ENCODE data around the gene PARN.

Gene PARN, protein sequence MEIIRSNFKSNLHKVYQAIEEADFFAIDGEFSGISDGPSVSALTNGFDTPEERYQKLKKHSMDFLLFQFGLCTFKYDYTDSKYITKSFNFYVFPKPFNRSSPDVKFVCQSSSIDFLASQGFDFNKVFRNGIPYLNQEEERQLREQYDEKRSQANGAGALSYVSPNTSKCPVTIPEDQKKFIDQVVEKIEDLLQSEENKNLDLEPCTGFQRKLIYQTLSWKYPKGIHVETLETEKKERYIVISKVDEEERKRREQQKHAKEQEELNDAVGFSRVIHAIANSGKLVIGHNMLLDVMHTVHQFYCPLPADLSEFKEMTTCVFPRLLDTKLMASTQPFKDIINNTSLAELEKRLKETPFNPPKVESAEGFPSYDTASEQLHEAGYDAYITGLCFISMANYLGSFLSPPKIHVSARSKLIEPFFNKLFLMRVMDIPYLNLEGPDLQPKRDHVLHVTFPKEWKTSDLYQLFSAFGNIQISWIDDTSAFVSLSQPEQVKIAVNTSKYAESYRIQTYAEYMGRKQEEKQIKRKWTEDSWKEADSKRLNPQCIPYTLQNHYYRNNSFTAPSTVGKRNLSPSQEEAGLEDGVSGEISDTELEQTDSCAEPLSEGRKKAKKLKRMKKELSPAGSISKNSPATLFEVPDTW

DNA sequence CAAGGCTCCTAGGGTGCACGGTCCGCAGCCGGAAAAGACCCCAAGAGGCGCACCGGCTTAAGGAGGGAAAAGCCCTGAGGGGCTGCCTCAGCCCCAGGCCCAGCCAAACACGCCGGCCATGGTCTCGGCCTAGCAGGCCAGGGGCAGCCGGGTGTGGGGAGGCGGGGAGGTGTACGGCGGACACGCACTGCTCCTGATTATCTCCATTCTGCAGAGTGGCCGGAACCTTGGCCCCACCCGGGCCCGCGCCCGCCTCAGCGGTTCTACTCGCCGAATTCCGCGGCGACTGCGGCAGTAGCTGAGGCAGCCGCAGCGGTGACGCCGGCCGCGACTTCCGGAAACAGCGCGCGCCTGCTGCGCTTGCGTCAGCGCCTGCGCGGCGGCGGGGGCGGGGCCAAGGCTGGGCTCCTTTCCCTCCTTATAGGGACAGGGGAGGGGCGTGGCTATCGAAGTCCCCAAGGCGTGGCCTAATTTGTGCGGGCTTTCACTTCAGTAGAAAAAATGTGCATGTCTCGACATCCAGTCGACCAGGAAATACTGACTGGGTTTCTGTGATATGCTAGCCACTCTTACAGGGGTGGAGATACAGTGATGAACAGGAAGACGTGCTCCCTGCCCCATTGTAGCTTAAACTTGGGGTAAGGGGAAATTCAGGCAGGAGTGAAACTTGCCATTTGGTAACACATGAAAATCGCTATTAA is at the start of gene PARN:
Gene PARN, minus strand, starts transcription at position 342 of the 701 bp plus-strand sequence. Its CDS starts 135 bp downstream, at position 207.
- DNase-seq (peak; percentile 97 to 98), ATAC-seq (peak; percentile 72)
- Mint-ChIP-seq H3K4me1 (peaks cover 52% of the 10 kb centered on the region), H3K4me3 (peak within 1 kb of the TSS; percentile 88 to 96), H3K27me3 (no peaks in the 10 kb centered on the region), H3K27ac (peak within 1 kb of the TSS; percentile 96 to 97), H3K9me3 (no peaks in the 10 kb centered on the region)

DNA sequence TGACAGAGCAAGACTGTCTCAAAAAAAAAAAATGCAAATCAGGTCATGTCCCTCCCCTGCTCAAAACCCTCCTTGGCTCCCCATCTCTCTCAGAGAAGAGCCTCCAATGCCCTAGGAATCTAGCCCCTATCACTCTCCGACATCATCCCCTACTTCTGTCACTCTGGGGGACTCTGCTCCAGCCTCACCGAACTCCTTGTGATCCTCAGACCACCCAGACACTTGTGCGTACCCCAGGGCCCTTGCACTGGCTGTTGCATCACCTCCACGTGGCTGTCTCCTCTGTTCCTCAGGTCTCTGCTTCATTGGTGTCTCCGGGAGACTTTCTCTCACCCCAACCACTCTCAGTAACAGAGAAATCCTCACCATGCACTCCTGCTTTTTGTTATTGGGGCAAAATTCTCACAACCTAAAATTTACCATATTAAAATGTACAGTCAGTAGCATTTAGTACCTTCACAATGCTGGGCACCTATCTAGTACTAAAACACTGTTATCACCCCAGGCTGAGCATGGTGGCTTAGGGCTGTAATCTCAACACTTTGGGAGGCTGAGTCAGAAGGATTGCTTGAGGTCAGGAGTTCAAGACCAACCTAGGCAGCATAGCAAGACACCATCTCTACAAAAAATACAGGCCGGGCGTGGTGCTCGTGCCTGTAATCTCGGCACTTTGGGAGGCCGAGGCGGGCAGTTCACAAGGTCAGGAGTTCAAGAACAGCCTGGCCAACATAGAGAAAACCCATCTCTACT is 48.9 kb upstream of the PARN start:
- DNase-seq, result no peak
- Mint-ChIP-seq H3K9me3 (no peaks in the 10 kb centered on the region), H3K4me3 (no peak overlapping the region), H3K4me1 (no peaks in the 10 kb centered on the region), H3K27me3 (peaks cover 7% of the 10 kb centered on the region), H3K27ac (peak overlapping the region in 1 of 2 donors; percentile 72)
- no peak for ATAC-seq

GRCh38 chr16:14677627-14678026 is 47.6 kb upstream of the PARN start:
- DNase-seq (no peak), ATAC-seq (no peak)
- Mint-ChIP-seq H3K27ac (no peak overlapping the region), H3K27me3 (peaks cover 7% of the 10 kb centered on the region), H3K4me3 (no peak overlapping the region), H3K4me1 (peaks cover 3% of the 10 kb centered on the region), H3K9me3 (no peaks in the 10 kb centered on the region)

DNA sequence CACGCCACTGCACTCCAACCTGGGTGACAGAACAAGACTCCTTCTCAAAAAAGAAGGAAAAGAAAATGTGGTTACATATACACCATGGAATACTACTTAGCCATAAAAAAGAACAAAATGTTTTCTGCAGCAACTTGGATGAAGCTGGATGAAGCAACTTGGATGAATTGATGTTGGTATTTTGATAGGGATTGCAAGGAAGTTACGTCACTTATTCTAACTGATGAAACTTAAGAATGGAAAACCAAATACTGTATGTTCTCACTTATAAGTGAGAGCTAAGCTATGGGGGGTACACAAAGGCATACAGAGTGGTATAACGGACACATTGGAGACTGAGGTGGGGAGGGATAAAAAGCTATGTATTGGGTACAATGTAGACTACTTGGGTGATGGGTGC is 46.6 kb upstream of the PARN start:
- peaks cover 7% of the 10 kb centered on the region for H3K27me3 Mint-ChIP-seq
- DNase-seq, result no peak

DNA sequence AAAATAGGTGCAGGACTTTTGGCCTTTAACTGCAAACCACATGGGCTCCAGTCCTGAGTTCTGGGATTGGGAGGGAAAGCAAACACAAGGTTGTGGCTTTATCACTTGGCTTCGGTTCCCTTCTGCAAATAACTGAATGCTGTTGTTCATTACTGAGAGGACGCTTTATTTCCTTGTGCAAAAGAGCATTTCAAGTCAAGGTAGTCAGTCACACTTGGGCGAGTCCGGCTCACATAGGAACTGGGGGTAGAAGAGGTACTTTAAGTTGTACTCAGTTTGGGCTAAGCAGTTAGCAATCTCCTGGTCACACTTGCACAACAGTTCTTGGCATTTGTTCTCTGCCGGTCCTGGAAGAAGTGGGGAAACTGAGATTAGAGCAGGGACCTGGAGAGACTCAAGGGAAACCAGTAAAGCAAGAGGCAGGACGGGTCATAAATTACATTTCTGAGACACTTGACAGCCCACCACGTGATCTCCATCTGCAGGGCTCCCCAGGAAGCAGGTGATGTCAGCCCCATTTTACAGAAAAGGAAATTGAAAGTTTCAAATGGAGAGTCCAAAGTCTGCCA is 42.4 kb upstream of the PARN start:
- peak overlapping the region in 1 of 2 donors; percentile 70 for H3K27ac Mint-ChIP-seq
- DNase-seq, result peak in 1 of 2 donors; percentile 13

More for the DNA sequence above, 46.6 kb upstream of the PARN start:
- no peak overlapping the region for H3K4me3 Mint-ChIP-seq
- peaks cover 8% of the 10 kb centered on the region for H3K4me1 Mint-ChIP-seq
- H3K9me3 Mint-ChIP-seq, result peaks cover 0 to 3% of the 10 kb centered on the region in 2 donors
- peak overlapping the region in 1 of 2 donors; percentile 23 for H3K27ac Mint-ChIP-seq
- ATAC-seq, result no peak

GRCh38 chr16:14669776-14670175 is 39.7 kb upstream of the PARN start:
- Mint-ChIP-seq H3K27me3 (no peaks in the 10 kb centered on the region), H3K9me3 (peaks cover 0 to 3% of the 10 kb centered on the region in 2 donors), H3K4me1 (peaks cover 8% of the 10 kb centered on the region), H3K27ac (no peak overlapping the region), H3K4me3 (no peak overlapping the region)
- ATAC-seq (no peak), DNase-seq (no peak)

More for the DNA sequence above, 42.4 kb upstream of the PARN start:
- ATAC-seq, result peak; percentile 61
- Mint-ChIP-seq H3K9me3 (peaks cover 0 to 3% of the 10 kb centered on the region in 2 donors), H3K27me3 (no peaks in the 10 kb centered on the region), H3K4me3 (no peak overlapping the region), H3K4me1 (peaks cover 8% of the 10 kb centered on the region)

GRCh38 chr16:14668556-14669223 is 38.6 kb upstream of the PARN start:
- Mint-ChIP-seq H3K4me3 (no peak overlapping the region), H3K4me1 (peaks cover 8% of the 10 kb centered on the region), H3K27me3 (no peaks in the 10 kb centered on the region), H3K9me3 (peaks cover 0 to 3% of the 10 kb centered on the region in 2 donors), H3K27ac (no peak overlapping the region)
- ATAC-seq (no peak), DNase-seq (no peak)

- ATAC-seq (no peak), DNase-seq (no peak)
- H3K4me1 Mint-ChIP-seq, result peaks cover 5% of the 10 kb centered on the region
- no peaks in the 10 kb centered on the region for H3K27me3 Mint-ChIP-seq
- H3K27ac Mint-ChIP-seq, result no peak overlapping the region
- H3K4me3 Mint-ChIP-seq, result no peak overlapping the region
- peaks cover 0 to 3% of the 10 kb centered on the region in 2 donors for H3K9me3 Mint-ChIP-seq
These were observed 37.5 kb upstream of the PARN start for GRCh38 chr16:14667347-14668266.

- no peak for ATAC-seq
- DNase-seq, result no peak
- no peaks in the 10 kb centered on the region for H3K27me3 Mint-ChIP-seq
- H3K9me3 Mint-ChIP-seq, result no peaks in the 10 kb centered on the region
- no peak overlapping the region for H3K4me3 Mint-ChIP-seq
- H3K27ac Mint-ChIP-seq, result no peak overlapping the region
- H3K4me1 Mint-ChIP-seq, result peaks cover 11% of the 10 kb centered on the region
These were observed 28.0 kb upstream of the PARN start for GRCh38 chr16:14658063-14658462.

GRCh38 chr16:14652726-14653125 is 22.7 kb upstream of the PARN start:
- H3K27me3 Mint-ChIP-seq, result no peaks in the 10 kb centered on the region
- H3K9me3 Mint-ChIP-seq, result no peaks in the 10 kb centered on the region
- no peak for DNase-seq
- peaks cover 12% of the 10 kb centered on the region for H3K4me1 Mint-ChIP-seq
- no peak overlapping the region for H3K4me3 Mint-ChIP-seq
- no peak overlapping the region for H3K27ac Mint-ChIP-seq
- ATAC-seq, result no peak

DNA sequence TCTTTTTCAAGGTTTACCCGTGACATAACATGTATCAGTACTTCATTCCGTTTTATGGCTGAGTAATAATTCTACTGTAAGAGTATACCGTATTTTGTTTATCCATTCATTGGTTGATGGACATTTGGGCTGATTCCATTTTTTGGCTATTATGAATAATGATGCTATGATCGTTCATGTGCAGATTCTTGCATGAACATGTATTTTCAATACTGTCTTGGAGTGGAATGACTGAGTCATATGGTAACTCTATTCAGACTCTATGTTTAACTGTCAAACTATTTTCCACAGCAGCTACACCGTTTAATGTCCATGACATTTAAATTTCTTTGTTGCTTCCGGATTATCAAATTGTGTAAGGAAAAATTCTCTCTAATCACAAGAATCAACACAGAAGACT is 20.6 kb upstream of the PARN start:
- no peak overlapping the region for H3K4me3 Mint-ChIP-seq
- peak overlapping the region in 1 of 2 donors; percentile 42 for H3K27ac Mint-ChIP-seq
- ATAC-seq (no peak), DNase-seq (no peak)
- no peaks in the 10 kb centered on the region for H3K9me3 Mint-ChIP-seq
- peaks cover 10% of the 10 kb centered on the region for H3K4me1 Mint-ChIP-seq
- H3K27me3 Mint-ChIP-seq, result no peaks in the 10 kb centered on the region

- H3K27me3 Mint-ChIP-seq, result no peaks in the 10 kb centered on the region
- no peak for DNase-seq
- no peak for ATAC-seq
- H3K9me3 Mint-ChIP-seq, result no peaks in the 10 kb centered on the region
- H3K27ac Mint-ChIP-seq, result peak overlapping the region in 1 of 2 donors; percentile 9
- peaks cover 10% of the 10 kb centered on the region for H3K4me1 Mint-ChIP-seq
- H3K4me3 Mint-ChIP-seq, result no peak overlapping the region
These were observed 19.8 kb upstream of the PARN start for GRCh38 chr16:14649816-14650215.

GRCh38 chr16:14641926-14642325 is 11.9 kb upstream of the PARN start:
- no peak for DNase-seq
- Mint-ChIP-seq H3K4me1 (peaks cover 30% of the 10 kb centered on the region), H3K9me3 (no peaks in the 10 kb centered on the region), H3K27ac (no peak overlapping the region), H3K27me3 (no peaks in the 10 kb centered on the region), H3K4me3 (no peak overlapping the region)
- ATAC-seq, result no peak

GRCh38 chr16:14641206-14641605 is 11.1 kb upstream of the PARN start:
- H3K4me3 Mint-ChIP-seq, result no peak overlapping the region
- DNase-seq, result no peak
- H3K9me3 Mint-ChIP-seq, result no peaks in the 10 kb centered on the region
- no peak for ATAC-seq
- peaks cover 37% of the 10 kb centered on the region for H3K4me1 Mint-ChIP-seq
- H3K27ac Mint-ChIP-seq, result no peak overlapping the region
- no peaks in the 10 kb centered on the region for H3K27me3 Mint-ChIP-seq
